ENCODE results near the gene TXNDC8. TPM values are rescaled to one million over a fixed set of nuclear protein-coding genes. Genes with fewer than 3 reads are reported as not detected.
"Not testable (repeated sequence)": the region's sequence is repeated elsewhere in the genome, so short reads cannot be mapped to it uniquely, and the experiment has no call there.

Gene TXNDC8
- polyA plus RNA-seq, 4 donors = not detected

- no peak for DNase-seq (ENCODE audit: low read depth in 4 of 4, low spot score in 3 of 4)
Measured at GRCh38 chr9:110329639-110330230, 7.9 kb downstream of the TXNDC8 start.

- DNase-seq (ENCODE audit: low read depth in 4 of 4, low spot score in 3 of 4) = no peak
Measured at GRCh38 chr9:110328763-110329162, 8.9 kb downstream of the TXNDC8 start.

DNA sequence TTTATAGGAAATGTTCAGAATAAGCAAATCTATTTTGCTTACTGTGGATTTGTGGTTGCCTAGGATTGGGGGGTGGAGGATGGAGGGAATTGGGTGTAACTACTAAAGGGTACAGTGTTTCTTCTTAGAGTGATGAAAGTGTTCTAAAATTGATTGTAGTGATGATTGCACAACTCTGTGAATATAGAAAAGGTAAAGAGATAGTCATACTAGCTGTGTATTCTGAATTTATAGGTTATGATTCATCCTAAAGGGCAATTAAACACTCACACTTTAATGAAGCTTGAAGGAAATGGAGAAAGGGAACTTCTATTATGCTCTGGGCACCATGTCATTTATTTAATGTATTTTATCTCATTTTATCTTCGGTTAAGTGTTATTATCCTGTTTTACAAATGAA is 9.9 kb downstream of the TXNDC8 start:
- DNase-seq (ENCODE audit: low read depth in 4 of 4, low spot score in 3 of 4) = no peak

DNA sequence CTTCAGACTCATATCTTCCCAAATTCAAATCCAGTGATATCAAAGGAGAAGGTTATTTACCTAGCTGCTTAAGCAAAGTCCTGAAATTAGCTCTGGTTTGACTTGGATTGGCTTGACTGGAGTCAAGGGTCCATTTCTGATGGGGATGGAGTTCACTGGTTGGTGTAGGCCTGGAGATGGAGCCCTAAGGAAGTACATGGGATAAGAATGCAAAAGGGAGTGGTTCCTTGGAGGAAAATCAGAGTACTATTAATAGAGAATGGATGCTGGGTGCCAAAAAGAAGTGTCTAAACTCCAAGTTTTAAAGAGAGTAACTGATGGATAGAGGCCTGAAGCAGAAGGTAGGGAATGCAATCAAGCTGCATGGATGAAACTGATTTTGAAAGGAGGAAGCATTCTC is 13.8 kb downstream of the TXNDC8 start:
- DNase-seq (ENCODE audit: low read depth in 4 of 4, low spot score in 3 of 4) = no peak

- no peak for DNase-seq (ENCODE audit: low read depth in 4 of 4, low spot score in 3 of 4)
Measured at GRCh38 chr9:110320651-110321445, 16.8 kb downstream of the TXNDC8 start.

- DNase-seq (ENCODE audit: low read depth in 4 of 4, low spot score in 3 of 4) = no peak
Measured at GRCh38 chr9:110319781-110320492, 17.7 kb downstream of the TXNDC8 start.

GRCh38 chr9:110317911-110318310 is 19.8 kb downstream of the TXNDC8 start:
- no peak for DNase-seq (ENCODE audit: low read depth in 4 of 4, low spot score in 3 of 4)

GRCh38 chr9:110316261-110317075 is 21.2 kb downstream of the TXNDC8 start:
- DNase-seq (ENCODE audit: low read depth in 4 of 4, low spot score in 3 of 4) = no peak

DNA sequence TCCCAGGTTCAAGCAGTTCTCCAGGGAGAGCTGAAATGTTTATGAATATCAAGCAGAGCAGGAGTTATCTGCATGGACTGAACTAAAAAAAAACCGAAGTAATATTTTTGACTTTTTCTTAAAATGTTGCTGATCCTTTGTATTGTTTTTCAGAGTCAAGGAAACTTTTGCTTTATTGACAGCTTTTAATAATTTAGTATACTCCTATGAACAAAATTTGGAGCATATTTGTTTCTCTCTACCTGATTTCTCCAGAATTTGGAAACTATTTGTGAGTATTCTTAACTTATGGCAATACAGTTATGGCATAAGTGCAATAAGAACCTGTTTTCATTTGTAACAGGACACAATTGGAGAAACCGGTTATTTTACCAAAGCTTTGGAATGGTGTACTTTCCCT is 25.7 kb downstream of the TXNDC8 start:
- not testable (repeated sequence) for DNase-seq (ENCODE audit: low read depth in 4 of 4, low spot score in 3 of 4)

DNA sequence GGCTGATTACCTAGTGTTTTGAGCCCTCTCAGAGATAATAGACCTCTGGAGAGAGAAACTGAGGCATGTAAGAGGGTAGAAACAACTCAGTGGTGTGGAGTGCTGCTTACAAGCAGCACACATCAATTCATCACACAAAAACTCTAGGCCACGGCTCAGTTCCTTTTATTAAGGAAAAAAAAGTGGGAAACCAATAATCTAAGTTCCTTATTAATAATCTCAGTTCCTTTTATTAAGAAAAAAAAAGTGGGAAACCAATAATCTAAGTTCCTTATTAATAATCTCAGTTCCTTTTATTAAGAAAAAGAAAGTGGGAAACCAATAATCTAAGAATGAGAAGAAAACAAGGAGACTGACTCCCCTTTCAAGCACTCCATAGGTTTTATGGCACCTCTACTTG is 28.0 kb downstream of the TXNDC8 start:
- no peak for DNase-seq (ENCODE audit: low read depth in 4 of 4, low spot score in 3 of 4)

- no peak for DNase-seq (ENCODE audit: low read depth in 4 of 4, low spot score in 3 of 4)
Measured at GRCh38 chr9:110308633-110309038, 29.0 kb downstream of the TXNDC8 start.

DNA sequence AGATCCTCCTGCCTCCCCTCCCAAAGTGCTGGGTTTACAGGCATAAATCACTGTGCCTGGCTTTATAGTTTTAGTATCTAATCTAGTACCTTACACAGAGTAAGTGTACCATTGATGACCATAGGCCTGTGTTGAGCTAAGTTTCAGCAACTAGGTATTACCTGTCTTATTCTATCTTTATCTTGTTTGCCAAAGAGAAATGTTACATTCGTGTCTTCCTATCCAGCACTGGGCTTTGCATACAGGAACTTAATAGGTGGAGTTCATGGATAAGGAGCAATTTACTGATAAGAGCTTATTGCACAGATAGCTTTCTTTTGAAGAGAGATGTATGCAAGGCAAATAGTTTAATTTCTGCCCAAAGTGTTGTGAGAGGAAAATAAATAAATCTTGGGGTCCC is 30.5 kb downstream of the TXNDC8 start:
- DNase-seq (ENCODE audit: low read depth in 4 of 4, low spot score in 3 of 4) = no peak

DNA sequence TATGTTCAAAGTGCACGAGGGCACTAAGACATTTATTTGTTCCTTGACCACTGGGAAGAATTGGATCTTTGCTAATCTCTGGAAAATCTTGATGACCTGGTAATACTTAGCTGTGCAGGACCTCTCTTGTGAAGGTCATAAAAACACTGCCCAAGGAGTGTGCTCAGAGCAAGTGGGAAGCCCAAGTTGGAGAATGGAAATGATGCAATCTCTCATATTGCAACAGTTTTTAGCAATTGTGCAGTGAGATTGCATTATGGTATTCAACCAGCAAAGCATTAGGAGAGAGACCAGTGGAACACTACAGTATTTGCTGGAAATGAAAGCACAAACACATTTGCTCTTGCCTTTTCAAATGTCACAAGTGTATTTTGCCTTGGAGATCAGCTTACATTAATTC is 34.5 kb downstream of the TXNDC8 start:
- DNase-seq (ENCODE audit: low read depth in 4 of 4, low spot score in 3 of 4) = no peak

DNA sequence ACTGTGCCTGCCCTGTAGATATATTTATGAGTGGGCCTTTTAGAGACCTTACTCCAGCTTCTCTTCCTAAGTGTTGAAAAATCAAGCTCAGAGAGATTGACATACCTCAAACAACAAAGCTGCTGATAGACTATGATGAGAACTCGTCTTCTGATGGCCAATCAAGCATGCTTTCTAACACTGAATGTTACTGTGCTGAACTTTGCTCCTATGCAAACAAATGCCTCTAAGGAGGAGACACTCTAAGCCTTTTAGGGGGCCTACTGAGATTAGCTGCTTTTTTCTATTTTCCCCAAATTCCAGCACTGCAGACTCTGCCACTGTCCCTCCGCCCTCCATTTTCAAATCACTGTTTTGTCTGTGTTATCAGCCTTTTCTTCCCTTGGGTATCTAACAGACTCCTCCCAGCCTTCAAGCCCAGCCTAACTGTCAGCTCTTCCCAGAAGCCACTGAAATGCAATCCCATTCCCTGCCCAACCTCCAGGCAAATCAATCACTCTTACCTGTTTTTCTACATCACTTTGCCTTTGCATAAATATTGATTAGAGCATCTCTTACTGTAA is 39.5 kb downstream of the TXNDC8 start:
- no peak for DNase-seq (ENCODE audit: low read depth in 4 of 4, low spot score in 3 of 4)

DNA sequence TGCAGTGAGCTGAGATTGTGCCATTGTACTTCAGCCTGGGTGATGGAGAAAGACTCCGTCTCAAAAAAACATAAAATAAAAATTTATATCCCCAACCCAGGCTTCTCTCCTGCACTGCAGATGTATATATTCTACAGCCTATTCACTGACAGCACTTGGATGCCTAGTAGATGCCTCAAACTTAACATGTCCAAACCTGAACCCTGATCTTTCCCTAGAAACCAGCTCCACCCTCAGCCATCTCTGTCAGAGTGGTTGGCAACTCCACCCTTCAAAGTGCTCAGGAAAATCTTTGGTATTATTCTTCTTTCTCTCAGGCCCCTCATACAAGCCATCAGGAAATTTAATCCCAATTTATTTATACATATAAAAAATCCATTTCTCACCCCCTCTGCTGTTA is 44.4 kb downstream of the TXNDC8 start:
- DNase-seq (ENCODE audit: low read depth in 4 of 4, low spot score in 3 of 4) = no peak

DNA sequence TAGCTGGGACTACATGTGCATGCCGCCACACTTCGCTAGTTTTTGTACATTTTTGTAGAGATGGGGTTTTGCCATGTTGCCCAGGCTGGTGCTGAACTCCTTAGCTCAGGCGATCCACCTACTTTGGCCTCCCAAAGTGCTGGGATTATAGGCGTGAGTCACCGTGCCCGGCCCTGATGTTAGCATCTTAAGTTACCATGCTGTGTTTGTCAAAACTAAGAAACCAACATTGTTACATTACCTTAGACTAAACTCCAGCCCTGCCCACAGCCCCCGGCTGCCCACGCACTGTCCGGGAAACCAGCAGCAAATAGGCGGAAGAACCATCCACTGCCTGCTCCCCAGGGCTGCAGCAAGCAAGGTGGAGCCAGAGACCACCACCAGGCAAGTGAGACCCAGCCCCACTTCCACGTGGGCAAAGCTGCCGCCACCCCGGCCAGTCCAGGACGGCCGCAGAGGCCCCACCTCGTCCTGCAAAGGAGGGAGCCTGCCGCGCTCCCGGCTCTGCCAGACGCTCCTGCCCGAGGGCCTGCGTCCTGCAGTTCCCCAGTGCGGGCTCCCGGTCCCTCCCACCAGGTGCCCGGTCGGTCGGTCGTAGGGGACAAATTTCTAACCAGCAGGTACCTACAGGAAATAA is 45.6 kb downstream of the TXNDC8 start:
- no peak for DNase-seq (ENCODE audit: low read depth in 4 of 4, low spot score in 3 of 4)

DNA sequence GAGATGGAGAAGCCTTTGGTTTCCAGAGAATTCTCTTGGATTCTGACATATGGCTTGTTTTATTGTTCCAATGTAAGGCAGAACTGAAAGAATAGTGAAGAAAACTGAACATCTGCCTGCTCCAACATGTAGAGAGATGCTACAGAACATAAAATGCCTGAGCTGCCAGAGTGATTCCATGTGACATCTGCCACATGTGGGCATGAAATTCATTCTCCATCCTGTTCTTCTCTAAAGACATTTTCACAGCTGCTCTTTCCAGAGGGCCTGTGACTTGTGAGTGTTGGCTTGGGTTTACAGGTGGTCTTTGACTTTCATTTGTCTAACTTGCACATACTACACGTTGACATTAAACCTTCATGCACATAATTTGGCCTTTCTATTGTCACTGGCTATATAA is 47.7 kb downstream of the TXNDC8 start:
- DNase-seq (ENCODE audit: low read depth in 4 of 4, low spot score in 3 of 4) = no peak

DNA sequence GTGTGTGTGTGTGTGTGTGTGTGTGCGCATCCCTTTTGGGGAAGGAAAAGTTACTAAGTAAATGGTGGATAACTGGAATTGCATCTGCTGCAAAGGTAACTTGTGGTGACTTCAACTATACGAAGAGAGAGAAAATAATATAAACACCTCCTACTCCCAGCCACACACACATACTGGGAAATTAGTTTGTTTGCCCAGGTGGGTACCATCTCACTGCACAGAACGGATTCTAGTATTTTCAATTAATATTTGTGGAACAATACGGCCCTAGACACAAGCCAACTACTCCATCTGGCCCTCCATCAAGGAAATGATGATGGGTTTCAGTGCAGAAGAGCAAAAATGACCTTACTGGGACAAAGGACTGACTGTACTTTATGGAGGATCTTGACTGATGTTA is 49.2 kb downstream of the TXNDC8 start:
- DNase-seq (ENCODE audit: low read depth in 4 of 4, low spot score in 3 of 4) = no peak

DNA sequence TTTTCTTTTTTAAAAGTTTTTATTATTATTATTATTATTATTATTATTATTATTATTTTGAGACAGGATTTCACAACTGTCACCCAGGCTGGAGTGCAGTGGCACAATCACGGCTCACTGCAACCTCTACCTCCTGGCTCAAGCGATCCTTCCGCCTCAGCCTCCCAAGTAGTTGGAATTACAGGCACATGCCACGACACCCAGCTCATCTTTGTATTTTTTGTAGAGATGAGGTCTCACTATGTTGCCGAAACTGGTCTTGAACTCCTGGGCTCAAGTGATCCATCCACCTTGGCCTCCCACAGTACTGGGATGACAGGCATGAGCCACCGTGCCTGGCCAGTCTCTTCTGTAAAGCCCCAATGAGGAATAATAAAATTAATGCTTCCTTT is 50.4 kb downstream of the TXNDC8 start:
- DNase-seq (ENCODE audit: low read depth in 4 of 4, low spot score in 3 of 4) = no peak

GRCh38 chr9:110284211-110284844 is 53.3 kb downstream of the TXNDC8 start:
- DNase-seq (ENCODE audit: low read depth in 4 of 4, low spot score in 3 of 4) = no peak

Data from left renal pelvis (tissue), 4 donors.